Vagina (tissue), 2 donors: ENCODE results near the gene TIMM29. TPM values are rescaled to one million over a fixed set of nuclear protein-coding genes. Genes with fewer than 3 reads are reported as not detected.

Experiments
- DNase-seq, 2 donors: peaks; one replicate each; pipeline ENCODE4 v3.0.0-alpha.2; 2017; ENCODE audit errors: extremely low spot score in 2 of 2
- H3K27ac ChIP-seq: fragments of 200-600 bp; sonication (generic); one replicate; pipeline ENCODE4 v1.5.1; 2019
- H3K27me3 ChIP-seq: fragments of 200-600 bp; sonication (generic); one replicate; pipeline ENCODE4 v1.5.1; 2019
- H3K36me3 ChIP-seq, 2 donors: fragments of 200-600 bp; sonication (generic); one replicate each; pipeline ENCODE4 v1.5.1; 2017 to 2019
- H3K4me1 ChIP-seq: fragments of 200-600 bp; sonication (generic); one replicate; pipeline ENCODE4 v1.5.1; 2019
- H3K4me3 ChIP-seq, 2 donors: fragments of 200-600 bp; sonication (generic); 1 replicate in 1 of 2; 2 replicates in 1 of 2; pipeline ENCODE4 v1.5.1; 2016 to 2019
- H3K9me3 ChIP-seq: fragments of 200-600 bp; sonication (generic); one replicate; pipeline ENCODE4 v1.5.1; 2019
- POLR2A ChIP-seq, 2 donors: fragments of 450-650 bp; IDR thresholded peaks; one replicate each; pipeline ENCODE4 v1.6.1; 2017; ENCODE audit warnings: antibody characterized with exemption in 2 of 2, mild to moderate bottlenecking in 2 of 2, moderate library complexity in 2 of 2
- POLR2AphosphoS5 ChIP-seq, 2 donors: sonication (generic); formaldehyde crosslinking; IDR thresholded peaks; one replicate each; pipeline ENCODE4 v1.9.0; 2017; ENCODE audit warnings: antibody characterized with exemption in 2 of 2, mild to moderate bottlenecking in 2 of 2, low read depth in 1 of 2; ENCODE audit not compliant: insufficient read depth in 1 of 2
- intact Hi-C: fragments of 100-400 bp; cut with DNase I; formaldehyde crosslinking; loops from one replicate; pipeline ENCODE4 v1.15.1; 2023
- total RNA-seq: library from RNA; depleted of rRNA; stranded (reverse); fragments of >200 nt; gene quantifications from one replicate; pipeline ENCODE4 v1.2.3, GENCODE V29; 2016
- TF ChIP-seq, protein P1 (sequence below), 3 experiments: fragments of 450-650 bp in 2 of 3; fragments of 200-600 bp in 1 of 3; sonication (generic) in 1 of 3; IDR thresholded peaks; one replicate each; pipeline ENCODE4 v1.5.1; 2017 to 2019; ENCODE audit warnings: antibody characterized with exemption in 3 of 3, mild to moderate bottlenecking in 2 of 3, moderate library complexity in 2 of 3

The TIMM29 gene
- total RNA-seq, 1 donor from 2014 or later: 21.9 TPM

DNA sequence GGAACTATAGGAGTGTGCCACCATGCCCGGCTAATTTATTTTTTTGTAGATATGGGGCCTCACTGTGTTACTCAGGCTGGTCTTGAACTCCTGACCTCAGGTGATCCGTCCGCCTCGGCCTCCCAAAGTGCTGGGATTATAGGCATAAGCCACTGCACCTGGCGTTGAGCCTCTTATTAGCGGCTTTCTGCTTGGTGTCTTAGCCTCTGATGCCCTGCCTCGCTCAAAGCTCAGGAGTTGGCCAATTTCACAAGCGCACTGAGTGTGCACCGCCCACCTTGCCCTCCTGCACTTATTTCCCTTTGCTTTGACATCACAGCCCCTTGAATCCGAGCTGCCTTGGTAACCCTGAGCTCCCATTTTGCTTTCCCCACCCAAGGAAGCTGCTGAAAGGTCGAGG lies 10.3 kb upstream of the TIMM29 start:
- H3K9me3 ChIP-seq: no peaks in the 10 kb centered on the region
- DNase-seq: no peak
- peaks cover 19% of the 10 kb centered on the region for H3K4me1 ChIP-seq
- TF ChIP-seq, protein P1, sequence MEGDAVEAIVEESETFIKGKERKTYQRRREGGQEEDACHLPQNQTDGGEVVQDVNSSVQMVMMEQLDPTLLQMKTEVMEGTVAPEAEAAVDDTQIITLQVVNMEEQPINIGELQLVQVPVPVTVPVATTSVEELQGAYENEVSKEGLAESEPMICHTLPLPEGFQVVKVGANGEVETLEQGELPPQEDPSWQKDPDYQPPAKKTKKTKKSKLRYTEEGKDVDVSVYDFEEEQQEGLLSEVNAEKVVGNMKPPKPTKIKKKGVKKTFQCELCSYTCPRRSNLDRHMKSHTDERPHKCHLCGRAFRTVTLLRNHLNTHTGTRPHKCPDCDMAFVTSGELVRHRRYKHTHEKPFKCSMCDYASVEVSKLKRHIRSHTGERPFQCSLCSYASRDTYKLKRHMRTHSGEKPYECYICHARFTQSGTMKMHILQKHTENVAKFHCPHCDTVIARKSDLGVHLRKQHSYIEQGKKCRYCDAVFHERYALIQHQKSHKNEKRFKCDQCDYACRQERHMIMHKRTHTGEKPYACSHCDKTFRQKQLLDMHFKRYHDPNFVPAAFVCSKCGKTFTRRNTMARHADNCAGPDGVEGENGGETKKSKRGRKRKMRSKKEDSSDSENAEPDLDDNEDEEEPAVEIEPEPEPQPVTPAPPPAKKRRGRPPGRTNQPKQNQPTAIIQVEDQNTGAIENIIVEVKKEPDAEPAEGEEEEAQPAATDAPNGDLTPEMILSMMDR (IDR thresholded peaks at IDR 0.05): no peak
- TF ChIP-seq POLR2AphosphoS5 (IDR thresholded peaks at IDR 0.05; ENCODE audit: insufficient read depth in 1 of 2, low read depth in 1 of 2) (no peak), POLR2A (IDR thresholded peaks at IDR 0.05) (no peak)
- no peak overlapping the region for H3K4me3 ChIP-seq
- intact Hi-C loops: no loop called here
- peaks cover 4 to 53% of the 10 kb centered on the region in 2 donors for H3K36me3 ChIP-seq
- no peaks in the 10 kb centered on the region for H3K27me3 ChIP-seq
- H3K27ac ChIP-seq: no peak overlapping the region

DNA sequence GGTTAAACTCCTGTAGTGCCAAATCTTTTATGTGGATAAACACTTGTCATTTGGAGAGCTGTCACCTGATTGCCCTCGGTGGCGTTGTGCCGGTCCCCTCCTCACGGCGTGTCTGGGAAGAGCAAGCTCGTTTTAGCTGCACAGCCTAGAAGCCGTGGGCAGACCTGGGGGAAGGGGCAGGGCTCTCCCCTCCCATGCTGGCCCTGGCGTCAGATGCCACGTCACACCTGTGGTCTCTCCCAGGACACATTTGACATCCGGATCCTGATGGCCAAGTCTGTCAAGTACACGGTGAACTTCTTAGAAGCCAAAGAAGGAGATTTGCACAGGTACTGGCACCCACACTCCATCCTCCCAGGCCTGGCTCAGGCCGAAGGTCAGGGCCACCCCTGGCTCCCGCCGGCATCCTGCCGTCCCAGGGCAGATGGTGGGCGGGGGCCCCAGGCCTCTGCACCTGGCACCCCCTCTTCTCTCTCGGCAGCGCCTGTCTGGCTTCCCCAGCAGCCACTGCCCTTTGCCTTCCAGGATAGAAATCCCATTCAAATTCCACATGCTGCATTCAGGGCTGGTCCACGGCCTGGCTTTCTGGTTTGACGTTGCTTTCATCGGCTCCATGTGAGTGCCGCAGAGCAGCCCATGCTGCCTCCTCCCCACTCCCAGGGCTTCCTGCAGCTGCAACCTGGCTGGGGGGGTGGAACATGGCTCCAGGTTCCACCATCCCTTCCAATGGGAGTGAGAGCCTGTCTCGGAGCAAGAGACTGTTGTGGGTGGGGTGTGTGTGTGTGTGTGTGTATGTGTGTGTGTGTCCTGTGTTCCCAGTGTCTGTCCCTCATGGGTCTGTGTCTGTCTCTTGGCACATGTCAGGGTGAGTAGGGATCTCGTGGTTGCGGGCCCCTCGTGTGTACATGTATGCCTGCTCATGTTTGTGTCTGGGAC lies 9.0 kb upstream of the TIMM29 start:
- TF ChIP-seq, protein P1 (IDR thresholded peaks at IDR 0.05): no peak
- TF ChIP-seq POLR2AphosphoS5 (IDR thresholded peaks at IDR 0.05; ENCODE audit: insufficient read depth in 1 of 2, low read depth in 1 of 2) (no peak), POLR2A (IDR thresholded peaks at IDR 0.05) (no peak)
- peaks cover 4 to 48% of the 10 kb centered on the region in 2 donors for H3K36me3 ChIP-seq
- intact Hi-C loops: loop anchor here (10.0 kb wide), 1 partner anchor 45 kb away; the partner anchor contains the start of gene CARM1
- no peaks in the 10 kb centered on the region for H3K9me3 ChIP-seq
- H3K4me3 ChIP-seq: no peak overlapping the region
- H3K4me1 ChIP-seq: peaks cover 15% of the 10 kb centered on the region
- DNase-seq: no peak
- H3K27ac ChIP-seq: no peak overlapping the region
- no peaks in the 10 kb centered on the region for H3K27me3 ChIP-seq

DNA sequence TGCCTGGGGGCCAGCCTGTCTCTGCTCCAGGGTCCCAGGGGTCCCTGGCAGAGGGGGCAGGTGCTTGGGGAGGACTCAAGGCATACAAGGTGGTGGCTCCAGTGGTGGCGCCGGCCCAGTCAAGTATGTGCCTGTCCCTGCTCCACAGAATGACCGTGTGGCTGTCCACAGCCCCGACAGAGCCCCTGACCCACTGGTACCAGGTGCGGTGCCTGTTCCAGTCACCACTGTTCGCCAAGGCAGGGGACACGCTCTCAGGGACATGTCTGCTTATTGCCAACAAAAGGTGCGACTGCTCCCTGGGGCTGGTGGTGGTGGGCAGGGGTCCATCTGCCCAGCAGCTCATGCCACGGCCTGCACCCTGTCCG lies 8.3 kb upstream of the TIMM29 start:
- peaks cover 4 to 48% of the 10 kb centered on the region in 2 donors for H3K36me3 ChIP-seq
- no peak overlapping the region for H3K4me3 ChIP-seq
- TF ChIP-seq POLR2A (IDR thresholded peaks at IDR 0.05): no peak
- TF ChIP-seq POLR2AphosphoS5 (IDR thresholded peaks at IDR 0.05; ENCODE audit: insufficient read depth in 1 of 2, low read depth in 1 of 2): no peak
- TF ChIP-seq, protein P1 (IDR thresholded peaks at IDR 0.05): no peak
- DNase-seq: no peak
- H3K4me1 ChIP-seq: peaks cover 9% of the 10 kb centered on the region
- intact Hi-C loops: loop anchor here (10.0 kb wide), 1 partner anchor 45 kb away; the partner anchor contains the start of gene CARM1
- no peaks in the 10 kb centered on the region for H3K27me3 ChIP-seq
- no peak overlapping the region for H3K27ac ChIP-seq
- H3K9me3 ChIP-seq: no peaks in the 10 kb centered on the region

DNA sequence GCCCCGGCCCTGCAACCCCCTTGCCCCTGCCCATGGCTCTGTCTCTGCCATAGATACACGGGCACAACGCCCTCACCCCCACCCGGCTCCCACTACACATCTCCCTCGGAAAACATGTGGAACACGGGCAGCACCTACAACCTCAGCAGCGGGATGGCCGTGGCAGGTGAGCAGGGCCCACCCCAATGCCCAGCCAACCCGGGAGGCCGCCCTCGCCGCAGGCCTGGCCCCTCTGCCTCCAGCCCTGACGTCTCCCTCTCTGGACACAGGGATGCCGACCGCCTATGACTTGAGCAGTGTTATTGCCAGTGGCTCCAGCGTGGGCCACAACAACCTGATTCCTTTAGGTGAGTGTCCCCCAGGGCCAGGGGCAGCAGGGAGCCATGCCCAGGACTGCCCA lies 7.8 kb upstream of the TIMM29 start:
- Histone ChIP-seq H3K4me3 (no peak overlapping the region), H3K27ac (no peak overlapping the region), H3K36me3 (peaks cover 4 to 48% of the 10 kb centered on the region in 2 donors), H3K4me1 (peaks cover 4% of the 10 kb centered on the region), H3K27me3 (no peaks in the 10 kb centered on the region), H3K9me3 (no peaks in the 10 kb centered on the region)
- TF ChIP-seq, protein P1 (IDR thresholded peaks at IDR 0.05): no peak
- TF ChIP-seq POLR2A (IDR thresholded peaks at IDR 0.05) (no peak), POLR2AphosphoS5 (IDR thresholded peaks at IDR 0.05; ENCODE audit: insufficient read depth in 1 of 2, low read depth in 1 of 2) (no peak)
- intact Hi-C loops: loop anchor here (10.0 kb wide), 1 partner anchor 46 kb away; the partner anchor contains the start of gene CARM1
- no peak for DNase-seq
